H1 (cell line): ENCODE results near the gene TLE3. TPM values are rescaled to one million over a fixed set of nuclear protein-coding genes. Genes with fewer than 3 reads are reported as not detected.

Experiments used
- BACH1 ChIP-seq: IDR thresholded peaks from 2 replicates; pipeline ENCODE4 v1.6.1; 2012; ENCODE audit warnings: low read length, improper control_type of control experiment
- HDAC2 ChIP-seq, 2 experiments: fragments of 300-600 bp in 1 of 2; sonication (generic) in 1 of 2; IDR thresholded peaks; 2 replicates each; pipeline ENCODE4 v1.6.1; 2011 to 2012; ENCODE audit warnings: low read depth in 2 of 2, low read length in 2 of 2, mild to moderate bottlenecking in 2 of 2, moderate library complexity in 2 of 2, borderline replicate concordance in 1 of 2, inconsistent platforms in 1 of 2
- JUN ChIP-seq: IDR thresholded peaks from 2 replicates; pipeline ENCODE4 v1.6.1; 2011; ENCODE audit warnings: low read depth, mild to moderate bottlenecking, improper control_type of control experiment, low read length
- NANOG ChIP-seq: IDR thresholded peaks from 2 replicates; pipeline ENCODE4 v1.6.1; 2011; ENCODE audit warnings: low read length, low read depth, mild to moderate bottlenecking, inconsistent platforms; ENCODE audit not compliant: insufficient read depth, poor library complexity, severe bottlenecking
- RAD21 ChIP-seq, 2 experiments: IDR thresholded peaks in 1 of 2; conservative IDR thresholded peaks in 1 of 2; 2 replicates each; pipeline ENCODE4 v1.6.1; 2011; ENCODE audit warnings: low read depth in 2 of 2, low read length in 2 of 2, improper control_type of control experiment in 1 of 2, inconsistent platforms in 1 of 2, mild to moderate bottlenecking in 1 of 2, moderate library complexity in 1 of 2
- polyA plus RNA-seq, 7 experiments: library from polyadenylated mRNA; depleted of rRNA in 3 of 7; stranded (reverse) in 5 of 7; unstranded in 2 of 7; fragments of >200 nt in 5 of 7; fragments of 200-250 nt in 2 of 7; gene quantifications; 1 replicate in 5 of 7; 2 replicates in 1 of 7; 4 replicates in 1 of 7; pipeline versions ENCODE4 v1.2.1 to v1.2.3, GENCODE V29; 2011 to 2013; ENCODE audit warnings: missing spikeins in 2 of 7, mixed read lengths in 2 of 7
- total RNA-seq: library from RNA; stranded (reverse); fragmentation: NEBNext Ultra II Directional; extraction: Animal tissue kit (Norgen Biotek cat#: 25700); gene quantifications from 2 replicates; pipeline ENCODE4 v1.2.1, GENCODE V29; 2021
- TF ChIP-seq, protein P1 (sequence below): fragments of 300-600 bp; sonication (generic); IDR thresholded peaks from 2 replicates; pipeline ENCODE4 v1.7.1; 2012; ENCODE audit warnings: low read length, moderate library complexity, mild to moderate bottlenecking, inconsistent platforms; ENCODE audit not compliant: insufficient replicate concordance

Gene TLE3
- total and polyA plus RNA-seq, 2 of the 8 experiments (the other 6 are each of a cell fraction or from before 2014, with no cell fraction given): 25.1 to 61.2 TPM

DNA sequence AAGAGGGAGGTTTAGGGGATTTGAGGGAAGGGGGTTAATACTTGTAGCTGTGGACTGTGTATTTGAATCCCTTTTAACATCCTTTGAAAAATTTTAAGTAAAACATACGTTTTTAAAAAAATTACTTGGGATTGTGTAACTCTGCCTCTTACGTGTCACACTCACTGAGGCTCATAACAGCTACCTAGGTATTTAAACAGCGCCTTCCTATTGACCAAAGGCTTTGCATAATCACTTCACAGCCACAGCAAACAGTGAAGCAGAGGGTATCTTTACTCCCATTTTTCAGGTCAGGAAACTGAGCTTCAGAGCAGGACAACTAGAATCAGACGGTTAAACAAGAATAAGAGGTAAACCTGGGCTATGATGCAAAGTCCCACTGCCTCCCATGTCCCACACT lies 95.9 kb downstream of the TLE3 start (continued):
- TF ChIP-seq RAD21 (IDR thresholded peaks at IDR 0.05 in 1 of 2, conservative IDR thresholded peaks at IDR 0.05 in 1 of 2; ENCODE audit: low read depth in 2 of 2, low read length in 2 of 2) (no peak), BACH1 (no peak), JUN (no peak), HDAC2 (IDR thresholded peaks at IDR 0.05; ENCODE audit: borderline replicate concordance in 1 of 2, low read depth in 2 of 2, low read length in 2 of 2) (no peak), NANOG (no peak)
- TF ChIP-seq, protein P1, sequence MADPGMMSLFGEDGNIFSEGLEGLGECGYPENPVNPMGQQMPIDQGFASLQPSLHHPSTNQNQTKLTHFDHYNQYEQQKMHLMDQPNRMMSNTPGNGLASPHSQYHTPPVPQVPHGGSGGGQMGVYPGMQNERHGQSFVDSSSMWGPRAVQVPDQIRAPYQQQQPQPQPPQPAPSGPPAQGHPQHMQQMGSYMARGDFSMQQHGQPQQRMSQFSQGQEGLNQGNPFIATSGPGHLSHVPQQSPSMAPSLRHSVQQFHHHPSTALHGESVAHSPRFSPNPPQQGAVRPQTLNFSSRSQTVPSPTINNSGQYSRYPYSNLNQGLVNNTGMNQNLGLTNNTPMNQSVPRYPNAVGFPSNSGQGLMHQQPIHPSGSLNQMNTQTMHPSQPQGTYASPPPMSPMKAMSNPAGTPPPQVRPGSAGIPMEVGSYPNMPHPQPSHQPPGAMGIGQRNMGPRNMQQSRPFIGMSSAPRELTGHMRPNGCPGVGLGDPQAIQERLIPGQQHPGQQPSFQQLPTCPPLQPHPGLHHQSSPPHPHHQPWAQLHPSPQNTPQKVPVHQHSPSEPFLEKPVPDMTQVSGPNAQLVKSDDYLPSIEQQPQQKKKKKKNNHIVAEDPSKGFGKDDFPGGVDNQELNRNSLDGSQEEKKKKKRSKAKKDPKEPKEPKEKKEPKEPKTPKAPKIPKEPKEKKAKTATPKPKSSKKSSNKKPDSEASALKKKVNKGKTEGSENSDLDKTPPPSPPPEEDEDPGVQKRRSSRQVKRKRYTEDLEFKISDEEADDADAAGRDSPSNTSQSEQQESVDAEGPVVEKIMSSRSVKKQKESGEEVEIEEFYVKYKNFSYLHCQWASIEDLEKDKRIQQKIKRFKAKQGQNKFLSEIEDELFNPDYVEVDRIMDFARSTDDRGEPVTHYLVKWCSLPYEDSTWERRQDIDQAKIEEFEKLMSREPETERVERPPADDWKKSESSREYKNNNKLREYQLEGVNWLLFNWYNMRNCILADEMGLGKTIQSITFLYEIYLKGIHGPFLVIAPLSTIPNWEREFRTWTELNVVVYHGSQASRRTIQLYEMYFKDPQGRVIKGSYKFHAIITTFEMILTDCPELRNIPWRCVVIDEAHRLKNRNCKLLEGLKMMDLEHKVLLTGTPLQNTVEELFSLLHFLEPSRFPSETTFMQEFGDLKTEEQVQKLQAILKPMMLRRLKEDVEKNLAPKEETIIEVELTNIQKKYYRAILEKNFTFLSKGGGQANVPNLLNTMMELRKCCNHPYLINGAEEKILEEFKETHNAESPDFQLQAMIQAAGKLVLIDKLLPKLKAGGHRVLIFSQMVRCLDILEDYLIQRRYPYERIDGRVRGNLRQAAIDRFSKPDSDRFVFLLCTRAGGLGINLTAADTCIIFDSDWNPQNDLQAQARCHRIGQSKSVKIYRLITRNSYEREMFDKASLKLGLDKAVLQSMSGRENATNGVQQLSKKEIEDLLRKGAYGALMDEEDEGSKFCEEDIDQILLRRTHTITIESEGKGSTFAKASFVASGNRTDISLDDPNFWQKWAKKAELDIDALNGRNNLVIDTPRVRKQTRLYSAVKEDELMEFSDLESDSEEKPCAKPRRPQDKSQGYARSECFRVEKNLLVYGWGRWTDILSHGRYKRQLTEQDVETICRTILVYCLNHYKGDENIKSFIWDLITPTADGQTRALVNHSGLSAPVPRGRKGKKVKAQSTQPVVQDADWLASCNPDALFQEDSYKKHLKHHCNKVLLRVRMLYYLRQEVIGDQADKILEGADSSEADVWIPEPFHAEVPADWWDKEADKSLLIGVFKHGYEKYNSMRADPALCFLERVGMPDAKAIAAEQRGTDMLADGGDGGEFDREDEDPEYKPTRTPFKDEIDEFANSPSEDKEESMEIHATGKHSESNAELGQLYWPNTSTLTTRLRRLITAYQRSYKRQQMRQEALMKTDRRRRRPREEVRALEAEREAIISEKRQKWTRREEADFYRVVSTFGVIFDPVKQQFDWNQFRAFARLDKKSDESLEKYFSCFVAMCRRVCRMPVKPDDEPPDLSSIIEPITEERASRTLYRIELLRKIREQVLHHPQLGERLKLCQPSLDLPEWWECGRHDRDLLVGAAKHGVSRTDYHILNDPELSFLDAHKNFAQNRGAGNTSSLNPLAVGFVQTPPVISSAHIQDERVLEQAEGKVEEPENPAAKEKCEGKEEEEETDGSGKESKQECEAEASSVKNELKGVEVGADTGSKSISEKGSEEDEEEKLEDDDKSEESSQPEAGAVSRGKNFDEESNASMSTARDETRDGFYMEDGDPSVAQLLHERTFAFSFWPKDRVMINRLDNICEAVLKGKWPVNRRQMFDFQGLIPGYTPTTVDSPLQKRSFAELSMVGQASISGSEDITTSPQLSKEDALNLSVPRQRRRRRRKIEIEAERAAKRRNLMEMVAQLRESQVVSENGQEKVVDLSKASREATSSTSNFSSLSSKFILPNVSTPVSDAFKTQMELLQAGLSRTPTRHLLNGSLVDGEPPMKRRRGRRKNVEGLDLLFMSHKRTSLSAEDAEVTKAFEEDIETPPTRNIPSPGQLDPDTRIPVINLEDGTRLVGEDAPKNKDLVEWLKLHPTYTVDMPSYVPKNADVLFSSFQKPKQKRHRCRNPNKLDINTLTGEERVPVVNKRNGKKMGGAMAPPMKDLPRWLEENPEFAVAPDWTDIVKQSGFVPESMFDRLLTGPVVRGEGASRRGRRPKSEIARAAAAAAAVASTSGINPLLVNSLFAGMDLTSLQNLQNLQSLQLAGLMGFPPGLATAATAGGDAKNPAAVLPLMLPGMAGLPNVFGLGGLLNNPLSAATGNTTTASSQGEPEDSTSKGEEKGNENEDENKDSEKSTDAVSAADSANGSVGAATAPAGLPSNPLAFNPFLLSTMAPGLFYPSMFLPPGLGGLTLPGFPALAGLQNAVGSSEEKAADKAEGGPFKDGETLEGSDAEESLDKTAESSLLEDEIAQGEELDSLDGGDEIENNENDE: no peak
